HG03575 (cell line): ENCODE results near the gene CHORDC1.
"Not testable (repeated sequence)": the region's sequence is repeated elsewhere in the genome, so short reads cannot be mapped to it uniquely, and the experiment has no call there.

Experiments used
- ATAC-seq: cut with Tn5 transposase; IDR thresholded peaks from one replicate; pipeline ENCODE4 v1.9.1; 2021; ENCODE audit not compliant: unreplicated experiment, insufficient number of reproducible peaks, low FRiP score; ENCODE audit errors: extremely low read depth

CHORDC1 gene

DNA sequence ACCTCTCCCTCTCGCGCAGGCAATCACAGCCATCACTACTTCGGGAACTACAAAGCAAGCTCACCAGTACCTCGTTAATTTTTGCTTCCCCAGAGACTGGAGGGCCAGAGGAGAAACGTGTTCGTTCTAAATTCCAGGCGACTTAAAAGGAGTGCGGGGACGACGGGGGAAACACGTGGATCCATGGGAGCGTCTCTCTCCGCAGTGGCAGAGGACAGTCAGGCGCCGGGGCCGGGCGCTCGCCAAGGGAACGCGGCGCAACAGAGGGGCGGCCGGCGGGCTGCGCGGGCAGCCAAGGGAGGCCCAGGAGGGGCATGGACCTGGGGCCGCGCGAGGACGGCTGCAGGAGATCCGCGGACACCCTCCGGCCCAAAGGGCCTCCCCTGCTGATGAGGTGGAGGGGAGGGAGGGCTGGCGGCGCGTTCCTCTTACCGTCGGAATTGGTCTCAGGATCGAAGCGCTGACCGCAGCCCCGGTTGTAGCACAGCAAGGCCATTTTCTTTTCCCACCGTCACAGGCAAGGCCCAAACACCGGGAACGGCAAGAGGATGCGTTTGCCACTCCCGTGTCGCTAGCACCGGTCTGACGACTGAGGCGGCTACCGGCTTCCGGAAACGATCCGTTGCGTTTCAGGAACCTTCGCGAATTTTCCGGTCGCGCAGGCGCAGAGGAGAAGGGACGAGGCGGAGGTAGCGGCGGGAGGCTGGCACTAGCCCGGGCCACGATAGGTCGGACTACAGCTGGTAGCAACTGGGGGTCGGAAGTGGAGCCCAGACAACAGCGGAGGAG lies at the start of gene CHORDC1:
CHORDC1 (minus strand) TSS at position 591 of the 789 bp plus-strand sequence; CDS start at position 496, 95 bp downstream.
- peak; percentile 81 for ATAC-seq

DNA sequence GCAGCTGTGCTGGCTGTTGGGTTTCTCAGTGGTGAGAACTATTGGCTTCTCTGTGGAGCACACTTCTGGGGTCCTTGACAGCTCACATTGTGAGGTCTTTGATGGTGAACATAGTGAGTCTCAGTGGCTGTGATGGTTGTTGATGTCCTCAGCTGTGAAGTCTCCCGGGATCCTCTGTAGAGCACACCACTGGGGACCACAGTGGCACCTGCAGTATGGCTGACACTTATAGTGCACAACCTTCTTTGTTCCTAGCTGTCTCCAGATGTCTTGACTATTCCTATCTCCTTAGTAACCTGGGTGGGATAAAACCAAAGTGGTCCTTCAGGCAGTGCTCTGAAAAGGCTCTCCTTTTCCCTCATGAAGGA lies 34.3 kb upstream of the CHORDC1 start:
- no peak for ATAC-seq

DNA sequence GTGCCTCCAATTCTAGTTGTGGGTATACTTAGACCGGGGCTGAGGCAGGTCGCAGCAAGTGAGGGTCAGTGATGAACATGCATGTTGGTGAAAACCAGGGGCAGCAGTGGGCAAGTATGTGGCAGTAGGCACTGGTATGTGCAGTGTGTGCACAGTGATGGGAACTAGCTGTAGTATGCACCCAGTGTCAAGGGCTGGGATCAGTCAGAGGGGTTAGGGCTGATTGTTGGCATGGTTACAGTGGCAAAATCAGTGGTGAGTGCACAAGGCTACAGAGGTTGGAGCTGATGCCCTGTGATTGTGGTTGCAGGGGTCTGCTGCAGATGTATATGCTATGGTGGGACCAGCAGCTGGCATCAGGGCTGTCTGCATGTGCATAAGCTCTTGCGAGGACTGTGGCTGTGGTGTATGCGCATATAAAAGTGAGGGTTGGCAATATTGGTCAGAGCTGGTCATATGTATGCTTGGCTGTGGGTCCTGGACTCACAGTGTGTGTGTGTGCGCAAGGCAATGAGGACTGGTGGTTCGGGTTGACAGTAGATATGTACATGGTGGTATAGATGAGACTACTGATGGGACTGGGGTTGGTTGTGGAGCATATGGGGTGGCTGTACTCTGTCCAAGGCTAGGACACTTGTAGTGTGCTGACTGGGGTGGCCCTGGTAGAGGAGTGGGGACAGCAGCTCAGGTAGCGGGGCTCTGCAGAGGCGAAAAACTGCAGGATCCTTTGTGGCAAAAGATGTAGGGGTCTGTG lies 33.7 kb upstream of the CHORDC1 start:
- ATAC-seq, result no peak

DNA sequence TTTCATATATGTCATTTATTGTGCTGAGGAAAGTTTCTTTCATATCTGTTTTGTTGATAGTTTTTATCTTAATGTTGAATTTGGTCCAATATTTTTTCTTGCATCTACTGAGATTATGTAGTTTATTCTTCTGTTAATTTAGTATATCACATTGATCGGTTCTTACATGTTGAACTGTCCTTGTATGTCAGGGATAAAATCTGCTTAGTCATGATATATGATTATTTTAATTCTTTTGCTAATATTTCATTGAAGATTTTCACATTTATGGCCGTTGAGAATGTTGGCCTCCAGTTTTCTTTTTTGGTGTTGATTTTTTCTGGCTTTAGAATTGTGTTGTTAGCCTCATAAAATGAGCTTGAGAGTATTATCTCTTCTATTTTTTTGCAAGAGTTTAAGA lies 31.2 kb upstream of the CHORDC1 start:
- no peak for ATAC-seq

DNA sequence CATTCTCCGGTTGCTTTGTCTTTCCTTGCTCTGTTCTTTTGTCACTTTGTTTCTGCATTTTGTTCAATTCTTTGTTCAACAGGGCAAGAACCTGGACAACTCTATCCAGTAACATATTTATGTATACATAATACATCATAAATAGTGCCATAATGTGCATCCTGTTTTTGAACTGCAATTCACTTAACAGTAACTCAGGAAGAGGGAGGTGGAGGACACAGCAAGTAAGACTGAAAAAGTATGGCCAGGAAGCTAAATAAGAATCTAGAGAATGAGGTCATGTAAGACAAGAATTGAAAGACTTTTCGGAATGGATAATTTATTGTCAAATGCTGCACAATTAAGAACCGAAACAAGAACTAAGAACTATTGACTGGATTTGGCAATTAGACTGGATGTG lies 29.2 kb upstream of the CHORDC1 start:
- no peak for ATAC-seq

DNA sequence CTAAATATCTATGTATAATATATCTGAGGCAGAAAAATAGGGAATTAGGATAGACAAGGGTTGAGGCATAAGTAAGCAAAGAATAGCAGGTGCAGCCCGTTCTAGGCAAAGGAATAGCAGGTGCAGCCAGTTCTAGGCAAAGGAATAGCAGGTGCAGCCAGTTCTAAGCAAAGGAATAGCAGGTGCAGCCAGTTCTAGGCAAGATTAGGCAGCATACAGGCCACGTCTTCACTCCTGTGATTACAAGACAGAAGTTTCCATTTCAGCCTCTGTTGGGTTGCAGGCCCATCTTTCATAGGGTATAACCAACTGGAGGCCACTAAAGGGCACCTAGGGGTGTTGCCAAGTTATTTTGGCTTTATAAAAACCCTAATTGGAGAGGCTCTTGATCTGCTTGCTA lies 28.8 kb upstream of the CHORDC1 start:
- no peak for ATAC-seq

DNA sequence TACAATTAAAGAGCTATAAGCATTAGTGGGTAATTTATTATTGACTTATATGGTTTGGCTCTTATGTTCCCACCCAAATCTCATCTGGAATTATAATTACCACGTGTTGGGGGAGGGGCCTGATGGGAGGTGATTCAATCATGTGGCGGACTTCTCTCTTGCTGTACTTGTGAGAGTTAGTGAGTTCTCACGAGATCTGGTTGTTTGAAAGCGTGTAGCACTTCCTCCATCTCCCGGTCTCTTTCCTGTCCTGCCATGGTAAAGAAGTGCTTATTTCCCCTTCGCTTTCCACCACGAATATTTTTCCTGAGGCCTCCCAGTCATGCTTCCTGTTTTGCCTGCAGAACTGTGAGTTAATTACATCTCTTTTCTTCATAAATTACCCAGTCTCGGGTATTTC lies 28.1 kb upstream of the CHORDC1 start:
- ATAC-seq, result no peak

DNA sequence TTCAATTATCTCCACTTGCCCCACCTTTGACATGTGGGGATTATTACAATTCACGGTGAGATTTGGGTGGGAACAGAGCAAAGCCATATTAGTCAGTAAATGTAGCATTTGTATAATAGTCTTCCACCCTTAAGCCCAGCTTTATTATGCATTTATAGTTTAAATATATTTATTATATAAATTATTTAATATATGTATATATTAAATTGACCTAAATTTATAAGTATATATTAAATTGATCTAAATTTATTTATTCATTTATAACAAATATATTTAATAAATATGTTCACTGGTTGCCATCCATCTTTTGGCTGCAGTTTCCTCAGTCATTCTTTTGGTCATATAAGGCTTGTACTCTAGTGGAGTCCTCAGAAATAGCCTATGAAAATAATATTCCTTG lies 23.6 kb upstream of the CHORDC1 start:
- ATAC-seq, result no peak

DNA sequence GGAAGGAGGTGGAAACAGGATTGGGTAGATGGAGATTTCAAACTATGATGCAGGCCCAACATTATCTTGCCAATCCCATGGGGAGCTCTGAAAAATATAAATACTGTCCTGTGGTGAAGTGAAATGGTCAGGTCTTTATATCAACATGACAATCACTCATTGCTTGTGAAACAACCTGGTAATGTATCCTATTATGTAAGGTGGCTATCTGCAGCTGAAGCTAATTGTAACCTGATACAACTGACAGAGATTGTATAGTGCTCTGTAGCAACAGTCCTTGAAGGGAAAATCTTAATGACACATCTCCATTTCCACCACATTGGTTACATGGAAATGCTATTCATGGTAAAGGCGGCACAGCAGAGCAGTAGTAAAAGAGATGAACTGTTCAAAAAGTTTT lies 20.7 kb upstream of the CHORDC1 start:
- ATAC-seq, result no peak

DNA sequence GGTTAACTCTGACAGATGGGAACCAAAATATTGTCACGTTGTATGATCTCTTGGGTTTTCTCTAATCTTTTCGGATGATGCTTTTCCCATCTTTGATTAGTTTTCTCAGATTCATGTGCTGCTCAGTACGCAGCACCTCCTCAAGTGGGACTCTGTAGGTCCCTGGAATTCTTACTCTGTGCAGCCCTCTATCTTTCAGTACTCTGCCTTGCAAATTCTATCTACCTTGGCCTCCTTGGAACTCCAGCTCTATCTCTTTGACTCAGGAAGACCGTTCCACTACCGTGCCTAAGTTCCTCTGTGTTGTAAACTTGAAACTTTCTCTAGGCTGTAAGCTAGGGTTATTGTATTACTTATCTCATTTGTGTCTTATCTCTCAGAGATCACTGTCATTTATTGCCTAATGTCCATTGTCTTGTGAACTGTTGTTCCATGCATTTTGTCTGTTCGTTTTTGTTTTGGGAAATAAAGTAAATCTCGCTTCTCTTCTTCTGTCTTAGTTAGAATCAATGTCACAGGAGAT lies 20.1 kb upstream of the CHORDC1 start:
- no peak for ATAC-seq

DNA sequence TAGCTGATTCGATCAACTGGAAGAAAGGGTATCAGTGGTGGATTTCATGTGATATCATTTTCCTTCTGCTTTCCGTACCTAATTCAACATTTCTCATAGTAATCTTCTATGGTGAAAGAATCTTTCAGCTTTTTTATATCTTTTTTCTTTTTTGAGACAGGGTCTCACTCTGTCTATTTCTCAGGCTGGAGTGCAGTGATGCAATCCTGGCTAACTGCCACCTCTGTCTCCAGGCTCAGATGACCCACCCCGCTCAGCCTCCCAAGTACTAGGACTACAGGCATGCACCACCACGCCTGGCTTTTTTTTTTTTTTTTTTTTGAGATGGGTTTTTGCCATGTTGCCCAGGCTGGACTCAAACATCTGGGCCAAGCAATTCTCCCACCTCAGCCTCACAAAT lies 18.6 kb upstream of the CHORDC1 start:
- ATAC-seq, result no peak

DNA sequence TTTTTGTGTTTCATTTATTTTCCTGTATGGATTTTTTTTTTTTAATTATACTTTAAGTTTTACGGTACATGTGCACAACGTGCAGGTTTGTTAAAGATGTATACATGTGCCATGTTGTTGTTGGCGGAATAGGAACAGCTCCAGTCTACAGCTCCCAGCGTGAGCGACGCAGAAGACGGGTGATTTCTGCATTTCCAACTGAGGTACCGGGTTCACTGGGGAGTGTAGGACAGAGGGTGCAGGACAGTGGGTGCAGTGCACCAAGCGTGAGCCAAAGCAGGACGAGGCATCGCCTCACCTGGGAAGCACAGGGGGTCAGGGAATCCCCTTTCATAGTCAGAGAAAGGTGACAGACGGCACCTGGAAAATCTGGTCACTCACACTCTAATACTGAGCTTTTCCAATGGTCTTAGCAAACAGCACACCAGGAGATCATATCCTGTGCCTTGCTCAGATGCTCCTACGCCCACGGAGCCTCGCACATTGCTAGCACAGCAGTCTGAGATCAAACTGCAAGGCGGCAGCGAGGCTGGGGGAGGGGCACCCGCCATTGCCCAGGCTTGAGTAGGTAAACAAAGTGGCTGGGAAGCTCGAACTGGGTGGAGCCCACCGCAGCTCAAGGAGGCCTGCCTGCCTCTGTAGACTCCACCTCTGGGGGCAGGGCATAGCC lies 17.3 kb upstream of the CHORDC1 start:
- ATAC-seq, result not testable (repeated sequence)

DNA sequence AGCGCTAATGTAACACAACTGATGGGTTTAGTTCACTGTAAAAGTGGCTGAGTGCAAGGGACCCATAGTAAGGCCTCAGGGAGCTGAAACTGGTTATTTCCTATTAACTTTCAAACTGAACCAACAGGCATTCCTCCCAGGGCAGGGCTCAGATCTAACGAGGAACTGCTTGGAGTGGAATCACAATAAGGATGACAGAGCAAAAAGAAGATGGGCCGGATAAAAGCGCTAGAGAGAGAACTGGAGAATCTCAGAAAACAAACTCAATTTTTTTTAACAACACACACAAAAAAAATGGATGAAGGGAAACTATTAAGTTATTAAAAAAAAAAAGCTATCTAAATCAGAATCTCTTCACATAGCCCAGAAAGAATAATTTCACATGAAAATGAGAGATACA lies 14.2 kb upstream of the CHORDC1 start:
- ATAC-seq, result no peak

DNA sequence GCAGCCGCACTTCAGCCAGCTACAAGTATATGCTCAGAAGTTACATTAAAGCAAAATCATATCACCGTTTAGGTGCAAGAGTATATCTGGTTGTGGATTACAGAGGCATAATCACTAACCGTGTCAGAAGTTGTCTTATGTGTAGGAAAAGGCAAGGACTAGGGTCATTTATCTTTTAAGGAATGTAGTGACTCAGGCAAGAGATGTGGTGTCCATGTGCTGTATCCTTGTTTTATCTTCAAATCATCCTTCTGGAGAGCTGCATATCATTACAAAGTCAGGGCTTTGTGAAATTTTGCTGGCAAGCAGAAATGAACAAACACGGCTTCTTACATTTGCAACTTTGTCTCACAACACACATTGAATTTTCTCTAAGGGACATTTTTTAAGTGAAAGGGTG lies 12.7 kb upstream of the CHORDC1 start:
- ATAC-seq, result no peak

DNA sequence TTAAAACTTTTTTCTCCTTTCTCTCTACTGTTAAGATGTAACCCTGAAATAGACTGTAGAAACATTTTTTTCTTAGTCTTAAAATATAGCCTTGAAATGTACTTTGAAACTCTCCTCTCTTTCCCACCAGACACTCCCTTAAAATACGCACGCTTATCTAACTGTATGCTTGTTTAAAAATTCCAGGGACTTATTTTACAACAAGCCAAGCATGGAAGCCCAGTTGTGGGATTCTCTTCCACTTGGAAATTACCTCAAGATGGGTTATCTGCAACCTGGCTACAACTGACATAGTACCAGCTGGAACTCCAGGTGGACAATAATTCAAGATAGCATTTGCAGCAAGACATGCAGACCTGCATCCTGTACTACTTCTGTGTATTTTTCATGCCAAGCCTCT lies 12.1 kb upstream of the CHORDC1 start:
- no peak for ATAC-seq

DNA sequence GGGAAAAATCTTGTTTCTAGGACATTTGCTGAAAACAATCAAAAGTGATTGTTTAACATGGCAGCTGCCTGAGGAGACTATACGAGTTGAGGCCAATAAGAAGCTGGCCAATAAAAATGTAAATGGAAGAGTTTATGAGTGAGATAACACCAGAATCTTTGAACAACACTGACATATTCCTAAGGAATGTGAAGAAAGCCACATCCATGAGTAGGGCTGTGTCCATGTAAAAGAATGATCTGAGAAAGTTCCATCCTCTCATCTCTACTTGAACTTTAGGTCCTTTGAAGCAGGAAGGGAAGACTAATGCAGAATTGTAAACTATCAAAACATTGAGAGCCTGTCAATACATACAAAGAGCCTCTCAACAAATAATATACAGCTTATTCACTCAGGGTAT lies 6.9 kb upstream of the CHORDC1 start:
- ATAC-seq, result no peak

DNA sequence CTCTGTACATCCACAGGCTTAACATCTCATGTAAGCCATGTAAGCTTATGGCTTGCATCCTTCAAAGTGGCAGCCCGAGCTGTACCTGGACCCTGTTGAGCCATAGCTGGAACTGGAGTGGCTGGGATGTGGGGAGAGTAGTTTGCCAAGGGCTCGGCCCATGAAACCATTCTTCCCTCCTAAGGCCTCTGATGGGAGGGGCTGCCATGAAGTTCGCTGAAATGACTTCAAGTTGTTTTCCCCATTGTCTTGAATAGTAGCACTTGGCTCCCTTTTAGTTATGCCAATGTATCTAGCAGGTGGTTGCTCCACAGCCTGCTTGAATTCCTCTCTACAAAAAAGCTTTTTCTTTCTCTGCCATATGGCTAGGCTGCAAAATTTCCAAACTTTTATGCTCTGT lies 5.2 kb upstream of the CHORDC1 start:
- no peak for ATAC-seq

DNA sequence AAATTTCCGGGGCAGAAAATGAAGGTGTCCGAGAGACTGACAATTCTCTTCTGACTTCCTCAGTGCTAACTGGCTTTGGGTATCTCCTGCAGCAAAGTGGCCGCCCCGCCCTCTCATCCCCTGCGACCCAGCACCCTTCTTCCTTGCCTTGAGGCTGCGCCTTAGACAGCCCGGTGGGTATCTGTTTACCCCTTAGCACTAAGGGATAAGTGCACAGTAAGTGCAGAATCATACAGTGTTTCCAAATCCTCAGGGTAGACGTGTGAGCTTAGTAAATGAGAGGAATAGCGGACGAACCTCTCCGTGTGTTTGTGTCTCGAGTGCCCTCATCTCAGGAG lies 368 bp upstream of the CHORDC1 start:
- peak; percentile 36 for ATAC-seq

DNA sequence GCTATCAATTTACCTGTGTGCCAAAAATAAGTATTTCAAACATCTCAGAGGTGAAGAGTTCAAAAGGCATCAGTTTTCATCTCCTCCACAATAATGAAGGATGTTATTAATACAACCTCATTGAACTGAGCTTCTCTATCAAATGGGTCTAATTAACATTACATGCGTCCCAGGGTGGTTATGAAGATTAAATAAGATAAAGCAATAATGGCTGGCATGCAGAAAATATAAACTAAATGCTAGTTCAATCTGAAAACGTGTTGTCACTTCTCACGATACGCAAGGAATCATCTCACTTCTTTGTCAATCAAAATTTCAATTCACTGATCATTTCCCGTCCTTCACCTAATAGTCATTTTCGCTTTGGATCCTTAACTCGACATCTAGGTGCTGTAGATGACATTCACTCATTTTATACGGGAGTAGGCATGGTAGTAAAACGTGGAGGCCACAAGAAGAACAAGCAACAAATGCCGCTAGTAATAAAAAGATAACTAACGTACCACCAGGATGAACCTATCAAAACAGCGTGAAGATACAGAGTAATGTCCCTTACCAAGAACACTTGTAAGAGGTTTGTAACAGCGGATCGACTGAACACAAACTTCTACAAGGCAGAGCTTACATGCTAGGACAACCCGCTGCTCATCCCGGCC lies 918 bp downstream of the CHORDC1 start:
- ATAC-seq, result no peak
